GM12878 (cell line): ENCODE results near the gene ITPKB. TPM values are rescaled to one million over a fixed set of nuclear protein-coding genes. Genes with fewer than 3 reads are reported as not detected.

Source experiments
- ATAC-seq: fragments of 200-7000 bp; cut with Tn5 transposase; 3 replicates; pipeline ENCODE4 v1.9.1; 2020; ENCODE audit warnings: mild to moderate bottlenecking, moderate library complexity
- BruUV-seq: library from RNA; stranded (reverse); fragments of 400-500 nt; replicated peaks from 2 replicates; lab custom pipeline; 2021; lab: Mats Ljungman, UMichigan
- CTCF ChIA-PET: fragments of 300-600 bp; sonication (Branson Sonifier 250); formaldehyde crosslinking; extraction: SDS; loops from one replicate; lab custom pipeline; 2021; ENCODE audit warnings: inconsistent platforms; lab: Yijun Ruan, JAX
- POLR2A ChIA-PET: fragments of 350-600 bp; formaldehyde crosslinking; extraction: SDS; loops from one replicate; lab custom pipeline; 2021; ENCODE audit warnings: inconsistent platforms; lab: Charles Lee
- RAD21 ChIA-PET: fragments of 300-600 bp; sonication (Branson Sonifier 250); formaldehyde crosslinking; loops from one replicate; lab custom pipeline; 2023; ENCODE audit warnings: antibody characterized with exemption; ENCODE audit not compliant: unreplicated experiment; lab: Charles Lee
- SMC1A ChIA-PET: fragments of 300-600 bp; sonication (Branson Sonifier 250); formaldehyde crosslinking; loops from one replicate; lab custom pipeline; 2023; ENCODE audit not compliant: unreplicated experiment, uncharacterized antibody; lab: Charles Lee
- DNase-seq: peaks from one replicate; pipeline ENCODE4 v3.0.0-alpha.2; 2011; ENCODE audit warnings: low read depth, low spot score
- FAIRE-seq: peaks from 3 replicates; lab custom pipeline; 2011; peaks lifted over from hg19 to GRCh38; lab: Jason Lieb, UNC
- H2AFZ ChIP-seq: 2 replicates; pipeline ENCODE4 v1.6.0; 2011; ENCODE audit warnings: low read depth, low read length, control low read depth; ENCODE audit not compliant: control insufficient read depth
- H3K27ac ChIP-seq: 2 replicates; pipeline ENCODE4 v1.5.1; 2011; ENCODE audit warnings: control low read depth; ENCODE audit not compliant: control insufficient read depth, insufficient read depth
- H3K27me3 ChIP-seq, 2 experiments: replicated peaks in 1 of 2; 2 replicates each; pipeline versions ENCODE4 v1.6.0 to v1.6.1; 2011; ENCODE audit warnings: low read length in 1 of 2; ENCODE audit not compliant: control insufficient read depth in 2 of 2, insufficient read depth in 2 of 2
- H3K36me3 ChIP-seq, 2 experiments: 2 replicates each; pipeline ENCODE4 v1.5.1; 2011; ENCODE audit warnings: low read length in 1 of 2; ENCODE audit not compliant: control insufficient read depth in 2 of 2, insufficient read depth in 2 of 2
- H3K4me1 ChIP-seq: 2 replicates; pipeline ENCODE4 v1.6.1; 2011; ENCODE audit warnings: mild to moderate bottlenecking, low read length, moderate library complexity, mixed read lengths; ENCODE audit not compliant: control insufficient read depth, insufficient read depth
- H3K4me2 ChIP-seq: 2 replicates; pipeline ENCODE4 v1.6.0; 2011; ENCODE audit warnings: control low read depth; ENCODE audit not compliant: control insufficient read depth, insufficient read depth
- H3K4me3 ChIP-seq: fragments of 200-600 bp; sonication (generic); 2 replicates; pipeline ENCODE4 v1.5.1; 2016
- H3K79me2 ChIP-seq: 2 replicates; pipeline ENCODE4 v1.6.0; 2011; ENCODE audit warnings: low read length; ENCODE audit not compliant: control insufficient read depth, insufficient read depth
- H3K9ac ChIP-seq: 2 replicates; pipeline ENCODE4 v1.8.0; 2011; ENCODE audit warnings: low read length, control low read depth, mixed read lengths; ENCODE audit not compliant: control insufficient read depth, insufficient read depth
- H3K9me3 ChIP-seq: replicated peaks from 3 replicates; pipeline ENCODE4 v1.5.1; 2011; ENCODE audit warnings: mild to moderate bottlenecking, low read length; ENCODE audit not compliant: control insufficient read depth, insufficient read depth
- H4K20me1 ChIP-seq: 2 replicates; pipeline ENCODE4 v1.6.0; 2011; ENCODE audit not compliant: control insufficient read depth, insufficient read depth
- BCL11A ChIP-seq: IDR thresholded peaks from 2 replicates; pipeline ENCODE4 v1.6.1; 2011; ENCODE audit warnings: low read depth, low read length
- BMI1 ChIP-seq: fragments of 450-650 bp; IDR thresholded peaks from 2 replicates; pipeline ENCODE4 v1.6.1; 2016; ENCODE audit warnings: mild to moderate bottlenecking, moderate library complexity, borderline replicate concordance
- CBX3 ChIP-seq: fragments of 200-600 bp; sonication (generic); IDR thresholded peaks from 2 replicates; pipeline ENCODE4 v1.6.1; 2016; ENCODE audit warnings: low read depth, borderline replicate concordance
- HSF1 ChIP-seq: fragments of 150-350 bp; IDR thresholded peaks from 2 replicates; pipeline ENCODE4 v1.6.1; 2014; ENCODE audit warnings: mild to moderate bottlenecking, low read depth, low read length
- NRF1 ChIP-seq: conservative IDR thresholded peaks from 2 replicates; pipeline ENCODE4 v1.6.1; 2011; ENCODE audit warnings: mild to moderate bottlenecking, low read depth, low read length, improper control_type of control experiment
- POLR2A ChIP-seq: IDR thresholded peaks from 2 replicates; pipeline ENCODE4 v1.6.1; 2011; ENCODE audit warnings: low read depth, mild to moderate bottlenecking, low read length
- SUPT20H ChIP-seq: IDR thresholded peaks from 2 replicates; pipeline ENCODE4 v1.6.1; 2011; ENCODE audit warnings: low read depth, mild to moderate bottlenecking, low read length, moderate library complexity, borderline replicate concordance; ENCODE audit not compliant: control insufficient read depth
- WGBS: methylation state at CpG from one replicate; pipeline ENCODE4 v1.1.6; 2016; ENCODE audit warnings: low lambda C conversion rate; ENCODE audit not compliant: insufficient replicate concordance, insufficient coverage; ENCODE audit errors: missing lambda C conversion rate; 5-methylcytosine and 5-hydroxymethylcytosine counted together
- in situ Hi-C: fragments of 300-500 bp; cut with MboI; formaldehyde crosslinking; loops from 9 replicates; pipeline ENCODE4 v1.14.3; 2018; ENCODE audit warnings: mixed read lengths
- intact Hi-C: fragments of 100-400 bp; cut with micrococcal nuclease; formaldehyde crosslinking; loops from one replicate; pipeline ENCODE4 v1.14.2; 2022; ENCODE audit not compliant: unreplicated experiment
- polyA plus RNA-seq, 11 experiments: library from polyadenylated mRNA; depleted of rRNA in 4 of 11; unstranded in 6 of 11; stranded (reverse) in 5 of 11; fragments of >200 nt; fragmentation: Nextera tagmentation in 4 of 11; fragmentation: Illumina TruSeq in 1 of 11; extraction: Ambion mirVana in 4 of 11; extraction: Trizol in 1 of 11; gene quantifications; 1 replicate in 1 of 11; 2 replicates in 10 of 11; pipeline versions ENCODE4 v1.2.1 to v1.2.3, GENCODE V29; 2011 to 2016; ENCODE audit warnings: inconsistent platforms in 2 of 11, missing spikeins in 2 of 11, low read depth in 1 of 11
- total RNA-seq, 4 experiments: library from RNA; depleted of rRNA in 3 of 4; stranded (reverse); fragments of >200 nt in 3 of 4; fragmentation: Illumina TruSeq in 1 of 4; extraction: Trizol in 1 of 4; gene quantifications; 2 replicates each; pipeline versions ENCODE4 v1.2.1 to v1.2.3, GENCODE V29; 2013 to 2021

Gene ITPKB
- total and polyA plus RNA-seq, 10 of the 15 experiments (the other 5 are each of a cell fraction or from before 2014, with no cell fraction given), result 1.3 to 38.7 (median 12.9) TPM

GRCh38 chr1:226761322-226761721 is 22.2 kb upstream of the ITPKB start:
- no peaks in the 10 kb centered on the region for H4K20me1 ChIP-seq
- H3K36me3 ChIP-seq, result no peaks in the 10 kb centered on the region
- no peak overlapping the region for H3K4me3 ChIP-seq
- H3K9ac ChIP-seq, result no peak overlapping the region
- in situ Hi-C loops, result no loop called here
- CTCF ChIA-PET, result interaction anchor here (0.8 kb wide), 1 partner anchor 120 kb away, joined by 3 read pairs; no protein-coding TSS in a partner anchor
- no peak for TF ChIP-seq SUPT20H
- TF ChIP-seq HSF1, result no peak
- TF ChIP-seq NRF1, result no peak
- no peak for TF ChIP-seq BCL11A
- TF ChIP-seq POLR2A, result no peak
- TF ChIP-seq CBX3, result no peak
- no peak for TF ChIP-seq BMI1
- TF ChIP-seq, all 136 proteins: peak for 0
- BruUV-seq, result no TSS peak
- Histone ChIP-seq H3K4me1 (peaks cover 28% of the 10 kb centered on the region), H2AFZ (no peak overlapping the region), H3K4me2 (no peak overlapping the region), H3K9me3 (peaks cover 3% of the 10 kb centered on the region; the same call in 1 of the 3 replicates), H3K27me3 (no peaks in the 10 kb centered on the region), H3K79me2 (no peaks in the 10 kb centered on the region), H3K27ac (no peak overlapping the region)
- POLR2A ChIA-PET, result interaction anchor here (0.5 to 2.3 kb wide), 3 partner anchors 9 to 975 kb away, joined by 3 to 8 read pairs (median 6); no protein-coding TSS in a partner anchor
- WGBS, result 0% methylated on average over 1 of the region's 1 CpG
- no peak for DNase-seq
- SMC1A ChIA-PET, result interaction anchor here (1.0 to 3.8 kb wide), 4 partner anchors 11 to 128 kb away, joined by 4 to 16 read pairs (median 4); no protein-coding TSS in a partner anchor
- intact Hi-C loops, result no loop called here
- RAD21 ChIA-PET, result no interaction called here
- FAIRE-seq, result no peak
- no peak for ATAC-seq
